ENCODE data around the gene USP10. TPM values are rescaled to one million over a fixed set of nuclear protein-coding genes. Genes with fewer than 3 reads are reported as not detected.

USP10 gene
- total RNA-seq, 1 experiment from 2014 or later: 41.1 TPM

GRCh38 chr16:84819644-84820304, 120.0 kb downstream of the USP10 start, which contains the start of gene CRISPLD2:
TSS of gene CRISPLD2 (plus strand) at chr16:84819985. CDS start at chr16:84838496, 18,511 bp downstream.
- DNase-seq (ENCODE audit: low read depth, low spot score): peak; percentile 71
- in situ Hi-C loops (cut with HindIII; ENCODE audit: low pct_unique_long_range_greater_than_20kb, low sequenced_read_pairs): no loop called here

- in situ Hi-C loops (cut with HindIII; ENCODE audit: low pct_unique_long_range_greater_than_20kb, low sequenced_read_pairs): no loop called here
- DNase-seq (ENCODE audit: low read depth, low spot score): no peak
Observed at GRCh38 chr16:84820305-84820684, 120.5 kb downstream of the USP10 start.

GRCh38 chr16:84820771-84821170, 121.0 kb downstream of the USP10 start:
- no peak for DNase-seq (ENCODE audit: low read depth, low spot score)
- in situ Hi-C loops (cut with HindIII; ENCODE audit: low pct_unique_long_range_greater_than_20kb, low sequenced_read_pairs): no loop called here

GRCh38 chr16:84821179-84821578, 121.4 kb downstream of the USP10 start:
- in situ Hi-C loops (cut with HindIII; ENCODE audit: low pct_unique_long_range_greater_than_20kb, low sequenced_read_pairs): no loop called here

GRCh38 chr16:84821728-84822689, 122.2 kb downstream of the USP10 start:
- in situ Hi-C loops (cut with HindIII; ENCODE audit: low pct_unique_long_range_greater_than_20kb, low sequenced_read_pairs): no loop called here
- DNase-seq (ENCODE audit: low read depth, low spot score): no peak

More at GRCh38 chr16:84821179-84821578, 121.4 kb downstream of the USP10 start:
- no peak for DNase-seq (ENCODE audit: low read depth, low spot score)

GRCh38 chr16:84822990-84823389, 123.2 kb downstream of the USP10 start:
- in situ Hi-C loops (cut with HindIII; ENCODE audit: low pct_unique_long_range_greater_than_20kb, low sequenced_read_pairs): no loop called here
- no peak for DNase-seq (ENCODE audit: low read depth, low spot score)

GRCh38 chr16:84823484-84823883, 123.7 kb downstream of the USP10 start:
- in situ Hi-C loops (cut with HindIII; ENCODE audit: low pct_unique_long_range_greater_than_20kb, low sequenced_read_pairs): no loop called here
- DNase-seq (ENCODE audit: low read depth, low spot score): no peak

GRCh38 chr16:84823926-84824325, 124.1 kb downstream of the USP10 start:
- no peak for DNase-seq (ENCODE audit: low read depth, low spot score)
- in situ Hi-C loops (cut with HindIII; ENCODE audit: low pct_unique_long_range_greater_than_20kb, low sequenced_read_pairs): no loop called here

- in situ Hi-C loops (cut with HindIII; ENCODE audit: low pct_unique_long_range_greater_than_20kb, low sequenced_read_pairs): no loop called here
- DNase-seq (ENCODE audit: low read depth, low spot score): no peak
Observed at GRCh38 chr16:84825896-84826557, 126.2 kb downstream of the USP10 start.

GRCh38 chr16:84826558-84826941, 126.8 kb downstream of the USP10 start:
- in situ Hi-C loops (cut with HindIII; ENCODE audit: low pct_unique_long_range_greater_than_20kb, low sequenced_read_pairs): no loop called here
- DNase-seq (ENCODE audit: low read depth, low spot score): no peak

GRCh38 chr16:84827131-84827574, 127.4 kb downstream of the USP10 start:
- DNase-seq (ENCODE audit: low read depth, low spot score): no peak
- in situ Hi-C loops (cut with HindIII; ENCODE audit: low pct_unique_long_range_greater_than_20kb, low sequenced_read_pairs): no loop called here

GRCh38 chr16:84827897-84828296, 128.1 kb downstream of the USP10 start:
- DNase-seq (ENCODE audit: low read depth, low spot score): no peak
- in situ Hi-C loops (cut with HindIII; ENCODE audit: low pct_unique_long_range_greater_than_20kb, low sequenced_read_pairs): no loop called here

GRCh38 chr16:84828322-84828721, 128.5 kb downstream of the USP10 start:
- no peak for DNase-seq (ENCODE audit: low read depth, low spot score)
- in situ Hi-C loops (cut with HindIII; ENCODE audit: low pct_unique_long_range_greater_than_20kb, low sequenced_read_pairs): no loop called here

Other genes starting within 250 kb of the USP10 start
- 4.4 and 6.7 TPM in 2 replicates for gene MEAK7, start 195.3 kb upstream of the USP10 start, total RNA-seq (2014; rRNA removed; shearing (Covaris generic))
- 159 and 171 TPM in 2 replicates for gene COTL1, start 81.9 kb upstream of the USP10 start, total RNA-seq (2014; rRNA removed; shearing (Covaris generic))
- gene KLHL36, start 51.5 kb upstream of the USP10 start, total RNA-seq (2014; rRNA removed; shearing (Covaris generic)): 28.9 and 35.5 TPM in 2 replicates
- gene CRISPLD2, start 120.0 kb downstream of the USP10 start, total RNA-seq (2014; rRNA removed; shearing (Covaris generic)): 0.40 TPM in 2 replicates

Data from SK-MEL-5 (cell line).